Astrocyte (in vitro differentiated cells and primary cell): ENCODE results near the gene OR5C1. TPM values are rescaled to one million over a fixed set of nuclear protein-coding genes. Genes with fewer than 3 reads are reported as not detected.

Experiments used
- DNase-seq: peaks from one replicate; pipeline ENCODE4 v3.0.0-alpha.2; 2010; ENCODE audit warnings: low read depth
- FAIRE-seq: peaks from 2 replicates; lab custom pipeline; 2011; peaks lifted over from hg19 to GRCh38; lab: Jason Lieb, UNC
- H2AFZ ChIP-seq: 2 replicates; pipeline ENCODE4 v1.6.0; 2012; ENCODE audit warnings: low read depth, low read length, inconsistent platforms
- H3K27ac ChIP-seq: 2 replicates; pipeline ENCODE4 v1.5.1; 2011; ENCODE audit warnings: low read depth, low read length, inconsistent platforms
- H3K27me3 ChIP-seq: 2 replicates; pipeline ENCODE4 v1.6.0; 2011; ENCODE audit warnings: low read length, inconsistent platforms; ENCODE audit not compliant: insufficient read depth
- H3K36me3 ChIP-seq: 2 replicates; pipeline ENCODE4 v1.5.1; 2011; ENCODE audit warnings: low read length, inconsistent platforms; ENCODE audit not compliant: insufficient read depth
- H3K4me1 ChIP-seq: 2 replicates; pipeline ENCODE4 v1.5.1; 2011; ENCODE audit warnings: low read length, inconsistent platforms; ENCODE audit not compliant: insufficient read depth
- H3K4me2 ChIP-seq: 2 replicates; pipeline ENCODE4 v1.6.0; 2012; ENCODE audit warnings: low read length, inconsistent platforms
- H3K4me3 ChIP-seq: 2 replicates; pipeline ENCODE4 v1.5.1; 2011; ENCODE audit warnings: low read depth, mild to moderate bottlenecking, low read length, inconsistent platforms; ENCODE audit not compliant: insufficient read depth
- H3K79me2 ChIP-seq: 2 replicates; pipeline ENCODE4 v1.6.0; 2012; ENCODE audit warnings: mild to moderate bottlenecking, low read length, inconsistent platforms; ENCODE audit not compliant: insufficient read depth
- H3K9ac ChIP-seq: 2 replicates; pipeline ENCODE4 v1.6.0; 2012; ENCODE audit warnings: mild to moderate bottlenecking, low read length, inconsistent platforms
- H3K9me3 ChIP-seq: 2 replicates; pipeline ENCODE4 v1.5.1; 2012; ENCODE audit warnings: low read depth, mild to moderate bottlenecking, low read length, inconsistent platforms; ENCODE audit not compliant: insufficient read depth
- H4K20me1 ChIP-seq: 2 replicates; pipeline ENCODE4 v1.6.0; 2012; ENCODE audit warnings: low read length, inconsistent platforms; ENCODE audit not compliant: insufficient read depth
- H3K27ac Mint-ChIP-seq: one replicate; pipeline ENCODE4 v1.8.0; 2021; ENCODE audit warnings: mild to moderate bottlenecking, mixed read lengths; ENCODE audit not compliant: unreplicated experiment
- H3K27me3 Mint-ChIP-seq: one replicate; pipeline ENCODE4 v1.8.0; 2021; ENCODE audit warnings: low read depth, mixed read lengths; ENCODE audit not compliant: unreplicated experiment
- H3K36me3 Mint-ChIP-seq: one replicate; pipeline ENCODE4 v1.8.0; 2021; ENCODE audit warnings: low read depth, mixed read lengths; ENCODE audit not compliant: unreplicated experiment
- H3K4me1 Mint-ChIP-seq: one replicate; pipeline ENCODE4 v1.8.0; 2021; ENCODE audit warnings: low read depth, mixed read lengths; ENCODE audit not compliant: unreplicated experiment
- H3K4me3 Mint-ChIP-seq: one replicate; pipeline ENCODE4 v1.8.0; 2021; ENCODE audit warnings: mild to moderate bottlenecking, moderate library complexity, mixed read lengths; ENCODE audit not compliant: unreplicated experiment
- H3K9me3 Mint-ChIP-seq: one replicate; pipeline ENCODE4 v1.8.0; 2021; ENCODE audit warnings: mild to moderate bottlenecking, mixed read lengths; ENCODE audit not compliant: unreplicated experiment
- EZH2 ChIP-seq: IDR thresholded peaks from 2 replicates; pipeline ENCODE4 v1.6.1; 2012; ENCODE audit warnings: mild to moderate bottlenecking, low read length, inconsistent platforms; ENCODE audit not compliant: insufficient read depth
- total RNA-seq: library from RNA; stranded (reverse); gene quantifications from 2 replicates; pipeline ENCODE4 v1.2.1, GENCODE V29; 2021
- TF ChIP-seq, protein P1 (sequence below): IDR thresholded peaks from 2 replicates; pipeline ENCODE4 v1.5.1; 2011; ENCODE audit warnings: low read depth, mild to moderate bottlenecking, inconsistent platforms, low read length, moderate library complexity; ENCODE audit not compliant: insufficient read depth

OR5C1 gene
- total RNA-seq, 1 donor from 2014 or later, result not detected

DNA sequence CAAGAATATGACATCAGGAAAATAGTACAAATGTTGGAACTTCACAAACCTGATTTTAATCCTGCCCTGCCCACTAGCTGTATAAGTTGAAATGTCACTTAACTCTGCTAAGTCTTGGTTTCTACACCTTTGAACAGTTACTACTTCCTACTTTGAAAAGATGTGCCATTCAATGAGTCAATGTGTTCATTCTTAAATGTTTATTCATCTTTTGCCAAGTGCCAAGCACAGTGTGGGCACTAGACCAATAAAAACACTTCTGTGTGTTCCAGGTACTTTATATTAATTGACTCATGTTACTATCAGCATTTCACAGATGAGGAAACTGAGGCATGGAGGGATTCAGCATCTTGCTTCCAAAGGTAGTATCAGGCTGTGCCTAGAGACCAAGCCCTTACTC is 26.8 kb downstream of the OR5C1 start:
- Histone ChIP-seq H3K79me2 (no peaks in the 10 kb centered on the region), H3K27ac (no peak overlapping the region), H3K27me3 (no peaks in the 10 kb centered on the region), H3K4me3 (no peak overlapping the region), H3K4me2 (no peak overlapping the region), H3K36me3 (no peaks in the 10 kb centered on the region), H3K9ac (no peak overlapping the region), H4K20me1 (no peaks in the 10 kb centered on the region), H3K4me1 (peaks cover 20% of the 10 kb centered on the region), H2AFZ (no peak overlapping the region), H3K9me3 (no peaks in the 10 kb centered on the region)
- FAIRE-seq (no peak), DNase-seq (no peak)
- Mint-ChIP-seq H3K9me3 (no peaks in the 10 kb centered on the region), H3K27ac (no peak overlapping the region), H3K4me3 (no peak overlapping the region), H3K36me3 (peaks cover 5% of the 10 kb centered on the region), H3K27me3 (no peaks in the 10 kb centered on the region), H3K4me1 (peaks cover 2% of the 10 kb centered on the region)
- no peak for TF ChIP-seq EZH2
- TF ChIP-seq, protein P1, sequence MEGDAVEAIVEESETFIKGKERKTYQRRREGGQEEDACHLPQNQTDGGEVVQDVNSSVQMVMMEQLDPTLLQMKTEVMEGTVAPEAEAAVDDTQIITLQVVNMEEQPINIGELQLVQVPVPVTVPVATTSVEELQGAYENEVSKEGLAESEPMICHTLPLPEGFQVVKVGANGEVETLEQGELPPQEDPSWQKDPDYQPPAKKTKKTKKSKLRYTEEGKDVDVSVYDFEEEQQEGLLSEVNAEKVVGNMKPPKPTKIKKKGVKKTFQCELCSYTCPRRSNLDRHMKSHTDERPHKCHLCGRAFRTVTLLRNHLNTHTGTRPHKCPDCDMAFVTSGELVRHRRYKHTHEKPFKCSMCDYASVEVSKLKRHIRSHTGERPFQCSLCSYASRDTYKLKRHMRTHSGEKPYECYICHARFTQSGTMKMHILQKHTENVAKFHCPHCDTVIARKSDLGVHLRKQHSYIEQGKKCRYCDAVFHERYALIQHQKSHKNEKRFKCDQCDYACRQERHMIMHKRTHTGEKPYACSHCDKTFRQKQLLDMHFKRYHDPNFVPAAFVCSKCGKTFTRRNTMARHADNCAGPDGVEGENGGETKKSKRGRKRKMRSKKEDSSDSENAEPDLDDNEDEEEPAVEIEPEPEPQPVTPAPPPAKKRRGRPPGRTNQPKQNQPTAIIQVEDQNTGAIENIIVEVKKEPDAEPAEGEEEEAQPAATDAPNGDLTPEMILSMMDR, result no peak

DNA sequence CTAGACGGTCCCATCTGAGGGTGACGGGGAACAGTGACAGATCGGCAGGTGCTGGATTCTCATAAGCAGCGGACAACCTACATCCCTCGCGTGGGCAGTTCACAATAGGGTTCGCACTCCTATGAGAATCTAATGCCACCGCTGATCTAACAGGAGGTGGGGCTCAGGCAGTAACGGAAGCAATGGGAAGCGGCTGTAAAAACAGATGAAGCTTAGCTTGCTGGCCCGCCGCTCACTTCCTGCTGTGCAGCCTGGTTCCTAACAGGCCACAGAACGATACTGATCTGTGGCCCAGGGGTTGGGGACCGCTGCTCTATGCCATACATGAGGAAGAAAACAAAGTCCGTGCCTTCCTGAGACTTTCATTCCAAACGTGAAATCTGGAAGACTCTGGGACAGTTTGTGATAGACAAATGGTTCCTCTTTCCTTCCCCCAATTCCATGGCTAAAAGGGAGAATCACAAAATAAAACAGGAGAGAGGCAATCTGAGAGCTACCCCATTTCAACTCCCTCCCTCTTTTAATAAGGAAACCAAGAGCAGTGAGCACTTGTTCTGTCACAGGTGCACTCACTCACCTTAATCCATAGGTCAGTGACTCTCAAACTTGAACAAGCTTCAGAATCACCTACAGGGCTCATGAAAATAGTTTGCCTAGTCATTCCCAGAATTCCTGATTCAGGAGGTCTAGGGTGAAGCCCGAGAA is 27.6 kb downstream of the OR5C1 start:
- Histone ChIP-seq H3K79me2 (no peaks in the 10 kb centered on the region), H3K4me2 (no peak overlapping the region), H4K20me1 (no peaks in the 10 kb centered on the region), H3K27me3 (no peaks in the 10 kb centered on the region), H3K4me3 (no peak overlapping the region), H3K9ac (no peak overlapping the region), H2AFZ (no peak overlapping the region), H3K9me3 (no peaks in the 10 kb centered on the region), H3K27ac (no peak overlapping the region), H3K4me1 (peaks cover 20% of the 10 kb centered on the region), H3K36me3 (no peaks in the 10 kb centered on the region)
- Mint-ChIP-seq H3K4me3 (no peak overlapping the region), H3K36me3 (peaks cover 5% of the 10 kb centered on the region), H3K4me1 (peaks cover 2% of the 10 kb centered on the region), H3K27ac (no peak overlapping the region), H3K27me3 (no peaks in the 10 kb centered on the region), H3K9me3 (no peaks in the 10 kb centered on the region)
- no peak for FAIRE-seq
- DNase-seq, result no peak
- TF ChIP-seq, protein P1, result no peak
- TF ChIP-seq EZH2, result no peak

- Histone ChIP-seq H3K36me3 (no peaks in the 10 kb centered on the region), H3K4me1 (peaks cover 20% of the 10 kb centered on the region), H2AFZ (no peak overlapping the region), H4K20me1 (peaks cover 4% of the 10 kb centered on the region), H3K9me3 (no peaks in the 10 kb centered on the region), H3K27me3 (no peaks in the 10 kb centered on the region), H3K79me2 (peaks cover 6% of the 10 kb centered on the region), H3K9ac (peak overlapping the region; percentile 47), H3K27ac (peak overlapping the region; percentile 87), H3K4me2 (peak overlapping the region; percentile 39), H3K4me3 (peak overlapping the region; percentile 3)
- no peaks in the 10 kb centered on the region for H3K9me3 Mint-ChIP-seq
- DNase-seq (peak; percentile 57), FAIRE-seq (no peak)
- peaks cover 18% of the 10 kb centered on the region for H3K36me3 Mint-ChIP-seq
- no peak overlapping the region for H3K27ac Mint-ChIP-seq
- no peak overlapping the region for H3K4me3 Mint-ChIP-seq
- no peaks in the 10 kb centered on the region for H3K27me3 Mint-ChIP-seq
- TF ChIP-seq, protein P1, result no peak
- no peak for TF ChIP-seq EZH2
- H3K4me1 Mint-ChIP-seq, result peaks cover 2% of the 10 kb centered on the region
Observed at GRCh38 chr9:122819326-122819725, 30.6 kb downstream of the OR5C1 start.
